Right lobe of liver (tissue), 4 donors: ENCODE results near the gene MT1A.

Source experiments
- POLR2A ChIP-seq: fragments of 450-650 bp; IDR thresholded peaks from one replicate; pipeline ENCODE4 v1.6.1; 2017; ENCODE audit warnings: antibody characterized with exemption, mild to moderate bottlenecking
- TF ChIP-seq, protein P1 (sequence below), 4 donors: fragments of 200-600 bp in 3 of 4; fragments of 450-650 bp in 1 of 4; IDR thresholded peaks; one replicate each; pipeline versions ENCODE4 v1.5.1 to v1.8.0; 2016 to 2022; ENCODE audit warnings: antibody characterized with exemption in 4 of 4, mild to moderate bottlenecking in 2 of 4
- donor health status: DM: no; HTN: no; CAD: no.
- donor health status: DM: no; HTN: no; CAD: no.
- donor health status: DM: no; HTN: yes; CAD: no.

DNA sequence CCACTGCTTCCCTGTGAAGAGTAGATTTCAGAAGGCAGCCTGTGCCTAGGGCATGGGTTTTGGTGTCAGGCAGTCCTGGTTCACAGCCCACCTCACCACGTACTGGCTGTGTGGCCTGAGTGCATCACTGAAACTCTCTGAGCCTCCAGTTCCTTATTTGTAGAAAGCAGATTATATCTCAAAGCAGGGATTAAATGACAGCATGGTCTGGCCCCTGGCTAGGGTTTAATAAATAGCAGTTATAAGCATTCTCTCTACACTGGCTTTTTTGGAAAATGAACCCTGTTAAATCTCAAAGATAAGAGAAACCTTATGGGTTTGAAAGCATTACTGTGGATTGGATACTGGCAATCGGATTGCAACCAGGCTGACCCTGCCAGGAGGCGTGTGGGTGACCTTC lies 8.9 kb upstream of the MT1A start:
- TF ChIP-seq, protein P1, sequence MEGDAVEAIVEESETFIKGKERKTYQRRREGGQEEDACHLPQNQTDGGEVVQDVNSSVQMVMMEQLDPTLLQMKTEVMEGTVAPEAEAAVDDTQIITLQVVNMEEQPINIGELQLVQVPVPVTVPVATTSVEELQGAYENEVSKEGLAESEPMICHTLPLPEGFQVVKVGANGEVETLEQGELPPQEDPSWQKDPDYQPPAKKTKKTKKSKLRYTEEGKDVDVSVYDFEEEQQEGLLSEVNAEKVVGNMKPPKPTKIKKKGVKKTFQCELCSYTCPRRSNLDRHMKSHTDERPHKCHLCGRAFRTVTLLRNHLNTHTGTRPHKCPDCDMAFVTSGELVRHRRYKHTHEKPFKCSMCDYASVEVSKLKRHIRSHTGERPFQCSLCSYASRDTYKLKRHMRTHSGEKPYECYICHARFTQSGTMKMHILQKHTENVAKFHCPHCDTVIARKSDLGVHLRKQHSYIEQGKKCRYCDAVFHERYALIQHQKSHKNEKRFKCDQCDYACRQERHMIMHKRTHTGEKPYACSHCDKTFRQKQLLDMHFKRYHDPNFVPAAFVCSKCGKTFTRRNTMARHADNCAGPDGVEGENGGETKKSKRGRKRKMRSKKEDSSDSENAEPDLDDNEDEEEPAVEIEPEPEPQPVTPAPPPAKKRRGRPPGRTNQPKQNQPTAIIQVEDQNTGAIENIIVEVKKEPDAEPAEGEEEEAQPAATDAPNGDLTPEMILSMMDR (IDR thresholded peaks at IDR 0.05), result no peak
- no peak for TF ChIP-seq POLR2A
